K562 (cell line): ENCODE measurements around the gene DGCR6L. TPM values are rescaled to one million over a fixed set of nuclear protein-coding genes. Genes with fewer than 3 reads are reported as not detected.

Experiments
- BMI1 ChIP-seq: fragments of 150-350 bp; IDR thresholded peaks from 2 replicates; pipeline ENCODE4 v1.6.1; 2014; ENCODE audit warnings: low read length
- CEBPG ChIP-seq, 3 experiments: fragments of 200-800 bp in 1 of 3; sonication (Bioruptor generic) in 1 of 3; sonication (generic) in 1 of 3; formaldehyde crosslinking in 1 of 3; IDR thresholded peaks in 2 of 3; conservative IDR thresholded peaks in 1 of 3; 2 replicates each; pipeline versions ENCODE4 v1.6.1 to v1.8.0; 2016 to 2022; ENCODE audit warnings: missing compliant biosample characterization in 2 of 3, missing genetic modification characterization in 2 of 3, mild to moderate bottlenecking in 1 of 3, missing genetic modification reagents in 1 of 3
- FOS ChIP-seq: IDR thresholded peaks from 3 replicates; pipeline ENCODE4 v1.6.1; 2011; ENCODE audit not compliant: insufficient read length; ENCODE audit errors: extremely low read depth
- HBP1 ChIP-seq: fragments of 450-650 bp; formaldehyde crosslinking; IDR thresholded peaks from 2 replicates; pipeline ENCODE4 v1.4.0; 2022; ENCODE audit warnings: missing genetic modification characterization
- HDAC3 ChIP-seq: fragments of 450-650 bp; IDR thresholded peaks from 2 replicates; pipeline ENCODE4 v1.6.1; 2018; ENCODE audit warnings: borderline replicate concordance, mild to moderate bottlenecking, moderate library complexity; ENCODE audit not compliant: partially characterized antibody
- HLTF ChIP-seq: fragments of 450-650 bp; IDR thresholded peaks from 2 replicates; pipeline ENCODE4 v1.6.1; 2016
- KAT2B ChIP-seq: IDR thresholded peaks from one replicate; pipeline ENCODE4 v1.6.1; 2012; ENCODE audit warnings: low read depth, mild to moderate bottlenecking, control low read depth, inconsistent platforms, low read length, moderate library complexity
- KLF10 ChIP-seq: fragments of 250-450 bp; sonication (Bioruptor Pico); IDR thresholded peaks from 2 replicates; pipeline ENCODE4 v1.6.1; 2021; ENCODE audit warnings: matching md5 sums
- MYC ChIP-seq, 2 experiments: fragments of 250-450 bp in 1 of 2; sonication (Bioruptor Pico) in 1 of 2; IDR thresholded peaks; 2 replicates each; pipeline versions ENCODE4 v1.5.1 to v1.6.1; 2012 to 2021; ENCODE audit warnings: low read depth in 2 of 2, borderline replicate concordance in 1 of 2, improper control_type of control experiment in 1 of 2, low read length in 1 of 2, mild to moderate bottlenecking in 1 of 2, moderate library complexity in 1 of 2
- PATZ1 ChIP-seq: fragments of 250-450 bp; sonication (Bioruptor Pico); IDR thresholded peaks from 2 replicates; pipeline ENCODE4 v1.5.0; 2020; ENCODE audit warnings: mild to moderate bottlenecking, borderline replicate concordance
- PCBP1 ChIP-seq: fragments of 200-400 bp; formaldehyde crosslinking; IDR thresholded peaks from 2 replicates; pipeline ENCODE4 v1.6.1; 2018; ENCODE audit warnings: mild to moderate bottlenecking, low read depth, low read length; ENCODE audit not compliant: poor library complexity, severe bottlenecking
- POLR2B ChIP-seq: fragments of 450-650 bp; IDR thresholded peaks from 2 replicates; pipeline ENCODE4 v1.6.1; 2018; ENCODE audit warnings: low read depth; ENCODE audit not compliant: partially characterized antibody
- SREBF2 ChIP-seq: sonication (generic); formaldehyde crosslinking; IDR thresholded peaks from 2 replicates; pipeline ENCODE4 v1.4.0; 2020; ENCODE audit warnings: mild to moderate bottlenecking, missing genetic modification reagents
- SRSF3 ChIP-seq: fragments of 200-400 bp; formaldehyde crosslinking; IDR thresholded peaks from 2 replicates; pipeline ENCODE4 v1.6.1; 2016; ENCODE audit warnings: mild to moderate bottlenecking, low read length, moderate library complexity; ENCODE audit not compliant: insufficient read depth
- SUPT5H ChIP-seq: fragments of 450-650 bp; IDR thresholded peaks from 2 replicates; pipeline ENCODE4 v1.6.1; 2016
- TAF15 ChIP-seq: fragments of 200-400 bp; formaldehyde crosslinking; IDR thresholded peaks from 2 replicates; pipeline ENCODE4 v1.6.1; 2017; ENCODE audit warnings: mild to moderate bottlenecking, low read depth, low read length, moderate library complexity
- ZNF133 ChIP-seq: fragments of 250-450 bp; sonication (Bioruptor Pico); IDR thresholded peaks from 2 replicates; pipeline ENCODE4 v1.4.0; 2020; ENCODE audit warnings: mild to moderate bottlenecking
- ZNF23 ChIP-seq: fragments of 250-450 bp; sonication (Bioruptor Pico); IDR thresholded peaks from 2 replicates; pipeline ENCODE4 v1.4.0; 2020; ENCODE audit warnings: mild to moderate bottlenecking
- polyA plus RNA-seq, 8 experiments: library from polyadenylated mRNA; depleted of rRNA in 4 of 8; stranded (reverse) in 5 of 8; unstranded in 3 of 8; fragments of >200 nt; fragmentation: Nextera tagmentation in 2 of 8; fragmentation: Illumina TruSeq in 1 of 8; extraction: Ambion mirVana in 2 of 8; extraction: Trizol in 1 of 8; gene quantifications; 2 replicates each; pipeline versions ENCODE4 v1.2.1 to v1.2.3, GENCODE V29; 2011 to 2014; ENCODE audit warnings: inconsistent platforms in 1 of 8, missing spikeins in 1 of 8
- total RNA-seq, 7 experiments: library from RNA; depleted of rRNA in 6 of 7; stranded (reverse); fragments of >200 nt in 6 of 7; fragmentation: Illumina TruSeq in 2 of 7; extraction: Trizol in 2 of 7; gene quantifications; 2 replicates each; pipeline versions ENCODE4 v1.2.1 to v1.2.3, GENCODE V29; 2011 to 2021; ENCODE audit warnings: low replicate concordance in 1 of 7

Gene DGCR6L
- total and polyA plus RNA-seq, 9 of the 15 experiments (the other 6 are each of a cell fraction or from before 2014, with no cell fraction given), result 3.6 to 151 (median 51.0) TPM

- TF ChIP-seq KAT2B, result no peak
- no peak; the same call in 1 of the 2 replicates for TF ChIP-seq MYC (IDR thresholded peaks at IDR 0.05; ENCODE audit: low read depth, low read length)
- no peak for TF ChIP-seq MYC (CRISPR knock-in tag; IDR thresholded peaks at IDR 0.05; ENCODE audit: borderline replicate concordance, low read depth)
- TF ChIP-seq TAF15, result no peak
- no peak for TF ChIP-seq SREBF2
- TF ChIP-seq PCBP1, result peak; percentile 96
- TF ChIP-seq SUPT5H, result 0 out of 2 replicates have a peak, but pooled peaks have one; percentile 38
- 0 out of 2 replicates have a peak, but pooled peaks have one; percentile 23 for TF ChIP-seq CEBPG (CRISPR knock-in tag; IDR thresholded peaks at IDR 0.05)
- no peak for TF ChIP-seq CEBPG (tag; conservative IDR thresholded peaks at IDR 0.05 in 1 of 2, IDR thresholded peaks at IDR 0.05 in 1 of 2)
- no peak for TF ChIP-seq HLTF
- no peak for TF ChIP-seq BMI1
- no peak for TF ChIP-seq HDAC3
- TF ChIP-seq KLF10, result no peak
- no peak for TF ChIP-seq SRSF3
- peak; percentile 53; the same call in 1 of the 2 replicates for TF ChIP-seq HBP1 (CRISPR knock-in tag)
- no peak for TF ChIP-seq PATZ1 (CRISPR knock-in tag)
- no peak for TF ChIP-seq FOS
- TF ChIP-seq ZNF23, result no peak
- TF ChIP-seq POLR2B, result no peak
- 0 out of 2 replicates have a peak, but pooled peaks have one; percentile 10 for TF ChIP-seq ZNF133
Observed at GRCh38 chr22:20298803-20299745, 20.8 kb downstream of the DGCR6L start (continued).
